Stimulated activated CD8-positive, alpha-beta memory T cell treated with anti-CD3 and anti-CD28 coated beads, Interleukin-15, amount 100 ng/mL, for 4 hours (primary cell): Measurements from ENCODE around the gene GSAP.
"Not testable (repeated sequence)": the region's sequence is repeated elsewhere in the genome, so short reads cannot be mapped to it uniquely, and the experiment has no call there.

Experiments
- DNase-seq, 2 donors: peaks; one replicate each; pipeline ENCODE4 v3.0.0-alpha.2; 2020; ENCODE audit warnings: low read depth in 2 of 2

GSAP gene

GRCh38 chr7:77415823-77416620, at the start of gene GSAP:
Gene GSAP, minus strand, starts transcription at chr7:77416349. Its CDS starts 28 bp downstream, at chr7:77416321.
- peak in 1 of 2 donors; percentile 42 for DNase-seq

GRCh38 chr7:77465256-77465655, 49.1 kb upstream of the GSAP start:
- DNase-seq = no peak

GRCh38 chr7:77464589-77464988, 48.4 kb upstream of the GSAP start:
- DNase-seq = no peak

- DNase-seq = not testable (repeated sequence)
These were observed 47.5 kb upstream of the GSAP start for GRCh38 chr7:77463632-77464031.

- DNase-seq = no peak
These were observed 45.7 kb upstream of the GSAP start for GRCh38 chr7:77461842-77462241.

GRCh38 chr7:77461246-77461645, 45.1 kb upstream of the GSAP start:
- no peak for DNase-seq

- DNase-seq = no peak
These were observed 43.9 kb upstream of the GSAP start for GRCh38 chr7:77460057-77460486.

- no peak for DNase-seq
These were observed 43.2 kb upstream of the GSAP start for GRCh38 chr7:77459311-77459726.

GRCh38 chr7:77458786-77459185, 42.6 kb upstream of the GSAP start:
- DNase-seq = no peak

GRCh38 chr7:77457779-77458178, 41.6 kb upstream of the GSAP start:
- DNase-seq = no peak

GRCh38 chr7:77456696-77457095, 40.5 kb upstream of the GSAP start:
- no peak for DNase-seq

- no peak for DNase-seq
These were observed 39.2 kb upstream of the GSAP start for GRCh38 chr7:77455321-77455720.

GRCh38 chr7:77454802-77455201, 38.7 kb upstream of the GSAP start:
- no peak for DNase-seq

GRCh38 chr7:77453531-77453930, 37.4 kb upstream of the GSAP start:
- no peak for DNase-seq

GRCh38 chr7:77451950-77452349, 35.8 kb upstream of the GSAP start:
- not testable (repeated sequence) for DNase-seq

- no peak for DNase-seq
These were observed 34.5 kb upstream of the GSAP start for GRCh38 chr7:77450613-77451012.

GRCh38 chr7:77450054-77450453, 33.9 kb upstream of the GSAP start:
- no peak for DNase-seq

- no peak for DNase-seq
These were observed 31.5 kb upstream of the GSAP start for GRCh38 chr7:77447616-77448015.

- DNase-seq = no peak
These were observed 28.0 kb upstream of the GSAP start for GRCh38 chr7:77444123-77444522.

GRCh38 chr7:77443042-77443441, 26.9 kb upstream of the GSAP start:
- DNase-seq = no peak

- DNase-seq = no peak
These were observed 26.5 kb upstream of the GSAP start for GRCh38 chr7:77442636-77443035.

- DNase-seq = no peak
These were observed 24.9 kb upstream of the GSAP start for GRCh38 chr7:77441046-77441445.

- no peak for DNase-seq
These were observed 23.4 kb upstream of the GSAP start for GRCh38 chr7:77439572-77439971.

GRCh38 chr7:77438131-77438530, 22.0 kb upstream of the GSAP start:
- DNase-seq = no peak
